CD4-positive, alpha-beta T cell treated with Interleukin-17A for 1 hour (primary cell): ENCODE data around the gene ESRRG.

ENCODE experiments used
- DNase-seq: peaks from one replicate; pipeline ENCODE4 v3.0.0-alpha.2; 2020

ESRRG gene

GRCh38 chr1:216499581-216500272 lies 223.5 kb downstream of the ESRRG start:
- no peak for DNase-seq

GRCh38 chr1:216498277-216498676 lies 225.0 kb downstream of the ESRRG start:
- no peak for DNase-seq

GRCh38 chr1:216485042-216485441 lies 238.2 kb downstream of the ESRRG start:
- no peak for DNase-seq

DNA sequence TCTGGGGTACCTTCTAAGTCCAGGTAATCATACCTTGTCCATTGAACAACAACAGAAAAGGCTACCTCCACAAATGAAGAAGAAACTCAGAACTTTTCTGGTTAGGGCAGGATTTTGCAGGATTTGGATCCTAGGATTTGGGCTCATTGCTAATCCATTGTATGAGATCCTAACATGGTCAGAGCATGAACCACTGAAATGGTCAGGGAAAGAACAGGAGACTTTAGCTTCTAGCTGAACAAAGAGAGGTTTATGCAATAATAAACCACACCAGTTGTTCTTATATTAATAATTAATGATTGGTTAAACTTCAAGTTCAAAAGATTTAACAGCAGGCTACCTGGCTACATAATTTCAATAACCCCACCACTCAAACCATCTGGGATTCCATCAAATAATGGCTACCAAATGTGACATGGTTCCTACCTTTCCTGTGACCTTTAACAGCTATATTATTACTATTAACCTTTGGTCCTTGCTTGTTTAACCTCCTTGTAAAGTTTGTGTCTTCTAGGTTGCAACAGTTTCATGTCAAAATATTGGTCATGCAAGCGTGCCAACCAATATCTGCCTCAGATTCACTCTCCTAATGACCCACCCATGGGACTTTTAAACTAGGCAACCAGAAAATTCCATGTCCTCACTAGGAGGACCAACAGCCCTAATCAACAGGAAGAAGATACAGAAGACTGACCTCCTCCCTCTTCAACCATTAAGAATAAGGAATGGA lies 239.4 kb downstream of the ESRRG start:
- no peak for DNase-seq

- no peak for DNase-seq
Observed at GRCh38 chr1:216482620-216483019, 240.6 kb downstream of the ESRRG start.

DNA sequence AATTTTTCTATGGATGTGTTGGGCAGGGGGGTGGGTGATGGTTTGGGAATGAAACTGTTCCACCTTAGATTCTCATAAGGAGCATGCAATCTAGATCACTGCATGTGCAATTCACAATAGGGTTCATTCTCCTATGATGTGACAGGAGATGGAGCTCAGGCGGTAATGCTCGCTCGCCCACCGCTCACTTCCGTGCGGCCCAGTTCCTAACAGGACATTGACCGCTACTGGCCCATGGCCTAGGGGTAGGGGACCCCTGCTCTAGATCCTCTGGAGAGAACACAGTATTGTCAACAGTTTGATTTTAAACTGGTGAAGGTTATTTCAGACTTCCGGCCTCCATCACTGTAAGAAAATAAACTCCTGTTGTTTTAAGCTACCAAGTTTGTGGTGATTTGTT lies 245.0 kb downstream of the ESRRG start:
- no peak for DNase-seq

- no peak for DNase-seq
Observed at GRCh38 chr1:216476341-216476740, 246.9 kb downstream of the ESRRG start.

- no peak for DNase-seq
Observed at GRCh38 chr1:216475659-216476276, 247.5 kb downstream of the ESRRG start.

GRCh38 chr1:216466162-216466801 lies 256.9 kb downstream of the ESRRG start:
- no peak for DNase-seq

DNA sequence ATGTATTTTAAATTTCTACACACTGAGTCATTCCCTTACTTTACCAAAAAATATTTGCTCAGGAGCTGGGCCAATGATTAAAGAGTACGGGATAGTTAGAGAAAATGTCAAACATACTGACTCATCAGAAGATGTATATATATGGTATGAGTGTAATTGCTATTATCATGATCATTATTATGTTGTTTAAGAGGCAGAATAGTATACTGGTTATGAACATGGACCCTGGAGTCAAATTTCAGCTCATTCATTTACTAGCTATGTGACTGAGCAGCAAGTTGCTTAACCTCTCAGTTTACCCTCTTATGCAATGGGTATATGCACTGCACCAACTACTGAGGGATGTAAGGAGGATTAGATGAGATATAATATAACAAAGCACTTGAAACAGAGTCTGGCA lies 258.7 kb downstream of the ESRRG start:
- DNase-seq = no peak

DNA sequence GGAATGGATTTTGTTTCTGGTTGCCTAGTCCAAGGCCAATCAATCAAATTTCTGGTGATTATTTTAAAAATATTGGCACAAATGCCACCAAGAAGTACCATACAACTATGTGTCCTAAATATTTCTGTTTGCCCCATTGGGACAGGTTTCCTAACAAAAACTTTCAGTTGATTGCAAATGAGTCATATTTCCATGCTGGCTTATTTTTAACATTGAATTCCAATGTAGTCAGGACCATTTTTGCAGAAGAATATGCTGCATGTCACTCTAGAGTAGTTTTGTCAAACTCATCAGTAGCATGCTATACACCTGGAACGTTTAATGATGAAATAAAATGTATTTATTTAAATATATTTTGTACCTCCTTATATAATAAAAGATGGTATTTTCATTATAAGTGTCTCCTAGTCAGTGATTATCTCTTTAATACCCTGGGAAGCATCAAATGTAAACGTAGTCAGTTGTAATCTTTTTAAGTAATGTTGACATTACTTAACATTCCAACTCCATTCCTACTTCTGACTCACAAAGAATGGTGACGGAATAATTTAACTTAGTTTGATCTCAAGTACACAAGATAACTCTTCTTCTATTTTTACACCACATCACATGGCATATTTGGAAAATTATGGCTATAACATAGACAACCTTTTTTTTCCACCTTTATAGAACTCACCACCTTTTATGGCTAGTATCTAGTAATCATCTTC lies 261.0 kb downstream of the ESRRG start:
- no peak for DNase-seq

DNA sequence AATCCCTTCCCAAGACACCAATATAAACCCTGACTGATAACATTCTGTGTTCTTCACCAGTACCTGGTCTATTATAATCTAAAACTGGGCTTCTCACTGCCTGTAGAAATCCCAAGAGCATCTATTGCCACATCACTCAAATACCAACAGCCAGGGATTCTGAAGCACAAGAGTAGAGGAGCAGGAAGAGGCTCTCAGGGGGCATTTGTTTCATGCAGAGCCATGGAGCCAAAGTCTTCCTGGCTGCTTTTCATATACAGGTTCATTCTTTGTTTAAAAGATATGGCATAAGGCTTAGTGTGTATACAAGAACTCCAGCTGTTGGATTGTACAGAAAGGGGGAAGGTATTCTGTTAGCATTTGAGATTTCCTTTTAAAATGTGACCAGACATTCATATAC lies 261.8 kb downstream of the ESRRG start:
- no peak for DNase-seq

- no peak for DNase-seq
Observed at GRCh38 chr1:216459651-216460207, 263.5 kb downstream of the ESRRG start.

DNA sequence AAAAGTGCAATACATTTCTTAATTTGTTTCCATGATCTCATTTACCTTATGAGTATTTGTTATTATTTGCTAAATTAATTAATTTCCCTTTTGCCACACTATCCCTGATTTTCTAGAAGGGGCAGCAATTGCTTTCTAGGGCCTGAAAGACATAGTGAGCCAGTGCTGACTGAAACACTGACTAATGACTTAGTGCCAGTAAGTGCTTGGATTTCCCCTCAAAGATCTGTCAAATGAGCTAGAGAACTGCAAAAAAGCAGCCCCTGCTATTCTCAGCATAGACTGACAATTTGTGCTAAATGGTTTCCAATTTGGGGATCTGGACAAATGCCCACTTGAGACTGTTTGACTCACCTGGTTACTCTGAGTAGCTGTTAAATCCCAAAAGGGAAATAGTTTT lies 264.4 kb downstream of the ESRRG start:
- no peak for DNase-seq

GRCh38 chr1:216457356-216457755 lies 265.9 kb downstream of the ESRRG start:
- DNase-seq = no peak

GRCh38 chr1:216456682-216457081 lies 266.5 kb downstream of the ESRRG start:
- no peak for DNase-seq

DNA sequence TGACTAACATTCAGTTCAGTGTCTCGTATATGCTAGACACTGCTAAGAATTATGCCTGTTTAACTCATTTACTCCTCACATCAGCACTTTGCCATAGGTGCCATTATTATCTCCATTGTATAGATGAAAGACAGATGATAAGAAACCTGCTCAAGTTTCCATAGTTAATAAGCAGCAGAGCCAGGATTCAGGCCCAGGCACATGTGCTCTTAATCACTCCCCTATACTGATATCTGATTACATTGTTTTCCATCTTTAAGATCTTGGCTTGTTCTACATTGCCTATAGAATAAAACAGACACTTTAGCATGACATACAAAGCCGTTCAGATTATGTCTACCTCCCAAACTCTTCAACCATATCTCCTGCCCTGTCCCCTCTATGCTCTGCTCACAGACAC lies 269.5 kb downstream of the ESRRG start:
- DNase-seq = no peak
